Neural progenitor cell (in vitro differentiated cells): ENCODE measurements around the gene C21orf91. TPM values are rescaled to one million over a fixed set of nuclear protein-coding genes. Genes with fewer than 3 reads are reported as not detected.

Experiments
- DNase-seq: peaks from one replicate; pipeline ENCODE4 v3.0.0-alpha.2; 2016; ENCODE audit warnings: low spot score
- H2AFZ ChIP-seq: fragments of 200-600 bp; sonication (generic); replicated peaks from 2 replicates; pipeline ENCODE4 v1.6.1; 2016; ENCODE audit warnings: antibody characterized with exemption
- H3F3A ChIP-seq: fragments of 200-600 bp; sonication (generic); 2 replicates; pipeline ENCODE4 v1.6.1; 2016; ENCODE audit warnings: antibody characterized with exemption, low read depth
- H3K27ac ChIP-seq: fragments of 200-600 bp; sonication (generic); 2 replicates; pipeline ENCODE4 v1.5.1; 2016; ENCODE audit warnings: mild to moderate bottlenecking
- H3K27me3 ChIP-seq: fragments of 200-600 bp; sonication (generic); 2 replicates; pipeline ENCODE4 v1.6.1; 2016; ENCODE audit warnings: mild to moderate bottlenecking, moderate library complexity
- H3K36me3 ChIP-seq: fragments of 200-600 bp; sonication (generic); 2 replicates; pipeline ENCODE4 v1.5.1; 2016
- H3K4me1 ChIP-seq: fragments of 200-600 bp; sonication (generic); 2 replicates; pipeline ENCODE4 v1.6.1; 2016; ENCODE audit warnings: mixed run types
- H3K4me2 ChIP-seq: fragments of 200-600 bp; sonication (generic); 2 replicates; pipeline ENCODE4 v1.6.1; 2016
- H3K4me3 ChIP-seq: fragments of 200-600 bp; sonication (generic); 2 replicates; pipeline ENCODE4 v1.5.1; 2016
- H3K79me2 ChIP-seq: fragments of 200-600 bp; sonication (generic); 2 replicates; pipeline ENCODE4 v1.6.1; 2016; ENCODE audit warnings: low read depth
- H3K9ac ChIP-seq: fragments of 200-600 bp; sonication (generic); 2 replicates; pipeline ENCODE4 v1.6.1; 2016
- H3K9me3 ChIP-seq: fragments of 200-600 bp; sonication (generic); 2 replicates; pipeline ENCODE4 v1.5.1; 2016; ENCODE audit warnings: low read depth
- H4K20me1 ChIP-seq: fragments of 200-600 bp; sonication (generic); 2 replicates; pipeline ENCODE4 v1.6.1; 2016; ENCODE audit warnings: low read depth
- H3K27ac Mint-ChIP-seq: 3 replicates; pipeline ENCODE4 v1.8.0; 2021; ENCODE audit warnings: mixed read lengths
- H3K27me3 Mint-ChIP-seq: 2 replicates; pipeline ENCODE4 v1.8.0; 2022; ENCODE audit warnings: low read depth, mild to moderate bottlenecking, inconsistent platforms, moderate library complexity, mixed read lengths; ENCODE audit not compliant: insufficient read depth
- H3K36me3 Mint-ChIP-seq: 3 replicates; pipeline ENCODE4 v1.8.0; 2021; ENCODE audit warnings: mixed read lengths
- H3K4me1 Mint-ChIP-seq: 3 replicates; pipeline ENCODE4 v1.8.0; 2021; ENCODE audit warnings: mixed read lengths
- H3K4me3 Mint-ChIP-seq: 3 replicates; pipeline ENCODE4 v1.8.0; 2021; ENCODE audit warnings: mild to moderate bottlenecking, moderate library complexity, mixed read lengths
- H3K9me3 Mint-ChIP-seq: 3 replicates; pipeline ENCODE4 v1.8.0; 2020; ENCODE audit warnings: mixed read lengths
- EZH2 ChIP-seq: fragments of 200-600 bp; sonication (generic); IDR thresholded peaks from 2 replicates; pipeline ENCODE4 v1.6.1; 2017; ENCODE audit warnings: antibody characterized with exemption, mild to moderate bottlenecking, moderate library complexity
- EZH2phosphoT487 ChIP-seq: fragments of 200-600 bp; sonication (generic); IDR thresholded peaks from 2 replicates; pipeline ENCODE4 v1.6.1; 2017; ENCODE audit warnings: antibody characterized with exemption
- total RNA-seq: library from RNA; depleted of rRNA; stranded (reverse); fragments of >200 nt; gene quantifications from 2 replicates; pipeline ENCODE4 v1.2.3, GENCODE V29; 2015; ENCODE audit warnings: low replicate concordance
- TF ChIP-seq, protein P1 (sequence below): fragments of 200-600 bp; sonication (generic); IDR thresholded peaks from 2 replicates; pipeline ENCODE4 v1.5.1; 2017; ENCODE audit warnings: antibody characterized with exemption, mild to moderate bottlenecking

The C21orf91 gene
- total RNA-seq, 1 donor from 2014 or later = 59.9 TPM

DNA sequence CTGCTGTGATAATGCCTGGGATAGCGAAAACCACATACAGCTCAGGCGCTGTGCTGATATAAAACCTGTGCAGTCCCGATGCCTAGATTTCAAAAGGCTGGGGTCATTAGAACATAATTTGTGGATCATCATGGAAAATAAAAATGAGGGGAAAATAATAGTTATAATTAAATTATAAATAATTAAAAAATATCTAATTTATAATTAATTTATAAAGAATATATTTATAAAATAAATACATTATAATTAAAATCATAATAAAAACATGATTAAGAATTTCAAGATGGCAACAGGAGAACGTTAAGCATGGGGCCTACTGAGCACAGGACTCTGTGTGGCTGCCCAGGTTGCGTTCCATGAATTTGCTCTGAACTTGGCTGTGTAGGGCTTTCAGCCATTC lies 53.9 kb downstream of the C21orf91 start:
- no peaks in the 10 kb centered on the region for H3K36me3 Mint-ChIP-seq
- no peak overlapping the region for H3K27ac ChIP-seq
- H4K20me1 ChIP-seq = no peaks in the 10 kb centered on the region
- H3F3A ChIP-seq = no peaks in the 10 kb centered on the region
- H3K36me3 ChIP-seq = no peaks in the 10 kb centered on the region
- no peak overlapping the region for H3K27ac Mint-ChIP-seq
- no peaks in the 10 kb centered on the region for H3K27me3 ChIP-seq
- no peak overlapping the region for H2AFZ ChIP-seq
- no peak overlapping the region for H3K9ac ChIP-seq
- no peaks in the 10 kb centered on the region for H3K9me3 Mint-ChIP-seq
- H3K4me2 ChIP-seq = no peak overlapping the region
- no peaks in the 10 kb centered on the region for H3K4me1 ChIP-seq
- H3K4me3 ChIP-seq = no peak overlapping the region
- no peak overlapping the region for H3K4me3 Mint-ChIP-seq
- H3K27me3 Mint-ChIP-seq = no peaks in the 10 kb centered on the region
- no peaks in the 10 kb centered on the region for H3K9me3 ChIP-seq
- H3K79me2 ChIP-seq = no peaks in the 10 kb centered on the region
- no peaks in the 10 kb centered on the region for H3K4me1 Mint-ChIP-seq
- TF ChIP-seq EZH2phosphoT487 = no peak
- TF ChIP-seq, protein P1, sequence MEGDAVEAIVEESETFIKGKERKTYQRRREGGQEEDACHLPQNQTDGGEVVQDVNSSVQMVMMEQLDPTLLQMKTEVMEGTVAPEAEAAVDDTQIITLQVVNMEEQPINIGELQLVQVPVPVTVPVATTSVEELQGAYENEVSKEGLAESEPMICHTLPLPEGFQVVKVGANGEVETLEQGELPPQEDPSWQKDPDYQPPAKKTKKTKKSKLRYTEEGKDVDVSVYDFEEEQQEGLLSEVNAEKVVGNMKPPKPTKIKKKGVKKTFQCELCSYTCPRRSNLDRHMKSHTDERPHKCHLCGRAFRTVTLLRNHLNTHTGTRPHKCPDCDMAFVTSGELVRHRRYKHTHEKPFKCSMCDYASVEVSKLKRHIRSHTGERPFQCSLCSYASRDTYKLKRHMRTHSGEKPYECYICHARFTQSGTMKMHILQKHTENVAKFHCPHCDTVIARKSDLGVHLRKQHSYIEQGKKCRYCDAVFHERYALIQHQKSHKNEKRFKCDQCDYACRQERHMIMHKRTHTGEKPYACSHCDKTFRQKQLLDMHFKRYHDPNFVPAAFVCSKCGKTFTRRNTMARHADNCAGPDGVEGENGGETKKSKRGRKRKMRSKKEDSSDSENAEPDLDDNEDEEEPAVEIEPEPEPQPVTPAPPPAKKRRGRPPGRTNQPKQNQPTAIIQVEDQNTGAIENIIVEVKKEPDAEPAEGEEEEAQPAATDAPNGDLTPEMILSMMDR = no peak
- TF ChIP-seq EZH2 = no peak
- no peak for DNase-seq

DNA sequence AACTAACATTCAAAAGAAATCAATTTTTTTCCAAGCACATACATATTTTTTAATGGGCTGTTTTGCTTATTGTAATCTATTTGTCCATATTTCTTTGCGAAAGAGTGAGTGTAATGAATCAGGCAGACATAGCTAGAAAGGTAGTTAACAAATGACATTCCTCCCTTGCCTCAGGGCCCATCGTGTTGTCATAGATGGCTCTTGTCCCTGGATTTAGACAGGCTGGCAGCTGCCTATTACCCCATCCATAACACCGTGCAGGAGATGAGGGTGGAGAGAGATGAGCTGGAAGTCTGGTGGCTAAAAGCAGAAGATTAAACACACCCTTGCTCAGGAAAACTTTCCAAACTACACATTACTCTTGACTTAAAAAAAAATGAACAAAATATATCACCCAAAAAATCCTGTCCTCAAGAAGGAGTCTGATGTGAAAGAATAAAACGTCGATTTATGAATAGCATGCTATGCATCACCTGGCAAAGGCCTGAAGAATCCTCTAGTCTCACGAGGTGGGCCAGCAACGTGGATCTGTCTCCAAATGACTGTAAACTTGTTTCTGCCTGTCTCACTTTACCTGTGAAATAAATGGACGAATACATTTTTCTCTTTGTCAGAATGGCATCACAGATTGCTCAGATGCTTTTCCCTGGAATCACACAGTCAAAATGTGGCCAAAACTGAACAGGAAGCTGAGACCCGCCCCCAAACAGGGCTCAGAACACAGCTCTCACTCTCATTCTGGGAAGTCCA lies 55.7 kb downstream of the C21orf91 start:
- no peaks in the 10 kb centered on the region for H4K20me1 ChIP-seq
- no peak overlapping the region for H2AFZ ChIP-seq
- Mint-ChIP-seq H3K4me3 (no peak overlapping the region), H3K27ac (no peak overlapping the region), H3K9me3 (no peaks in the 10 kb centered on the region), H3K4me1 (peaks cover 2% of the 10 kb centered on the region), H3K27me3 (peaks cover 3% of the 10 kb centered on the region), H3K36me3 (no peaks in the 10 kb centered on the region)
- H3K27me3 ChIP-seq = no peaks in the 10 kb centered on the region
- DNase-seq = no peak
- no peaks in the 10 kb centered on the region for H3K4me1 ChIP-seq
- H3K4me2 ChIP-seq = no peak overlapping the region
- H3K9ac ChIP-seq = no peak overlapping the region
- no peak overlapping the region for H3K4me3 ChIP-seq
- H3K79me2 ChIP-seq = no peaks in the 10 kb centered on the region
- no peak overlapping the region for H3K27ac ChIP-seq
- H3K36me3 ChIP-seq = no peaks in the 10 kb centered on the region
- no peaks in the 10 kb centered on the region for H3F3A ChIP-seq
- H3K9me3 ChIP-seq = no peaks in the 10 kb centered on the region
- TF ChIP-seq EZH2 (no peak), EZH2phosphoT487 (no peak)
- TF ChIP-seq, protein P1 = no peak

DNA sequence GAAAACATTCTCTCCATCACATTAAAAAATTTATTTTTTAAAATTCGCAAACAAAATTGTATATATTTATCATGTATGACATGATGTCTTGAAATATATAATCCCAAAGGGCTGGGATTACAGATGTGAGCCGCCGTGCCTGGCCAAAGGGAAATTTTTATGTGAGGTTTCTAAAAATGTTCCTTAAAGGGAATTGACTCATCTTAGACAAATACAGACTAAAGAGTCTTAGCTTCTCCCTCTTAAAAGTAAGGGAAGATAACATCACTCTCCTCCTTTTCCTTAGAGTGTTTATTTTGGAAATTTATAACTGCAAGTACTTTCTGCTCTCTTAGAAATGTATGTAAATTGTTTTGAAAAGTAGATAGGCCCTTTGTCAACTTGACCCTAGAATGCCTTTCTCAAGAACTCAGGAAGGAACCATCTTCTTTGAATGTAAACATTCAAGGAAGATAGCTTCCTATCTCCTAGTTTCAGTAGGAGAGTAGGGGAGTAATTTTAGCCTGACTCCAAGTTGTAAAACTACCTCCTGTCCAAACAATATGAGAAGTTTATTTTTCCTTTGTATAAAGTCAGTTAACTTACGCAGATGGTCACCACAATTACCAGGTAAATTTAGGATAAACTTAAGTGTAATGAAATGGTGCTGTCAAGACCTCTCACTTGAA lies 59.5 kb downstream of the C21orf91 start:
- peaks cover 2% of the 10 kb centered on the region for H3K4me1 Mint-ChIP-seq
- TF ChIP-seq EZH2 (no peak), EZH2phosphoT487 (no peak)
- TF ChIP-seq, protein P1 = no peak
- Histone ChIP-seq H2AFZ (no peak overlapping the region), H3K9me3 (no peaks in the 10 kb centered on the region), H3K36me3 (no peaks in the 10 kb centered on the region), H4K20me1 (no peaks in the 10 kb centered on the region), H3K4me3 (no peak overlapping the region), H3K27ac (no peak overlapping the region), H3K27me3 (no peaks in the 10 kb centered on the region), H3K4me1 (no peaks in the 10 kb centered on the region), H3K79me2 (no peaks in the 10 kb centered on the region), H3F3A (no peaks in the 10 kb centered on the region), H3K4me2 (no peak overlapping the region), H3K9ac (no peak overlapping the region)
- H3K27me3 Mint-ChIP-seq = peaks cover 3% of the 10 kb centered on the region
- peaks cover 2% of the 10 kb centered on the region for H3K9me3 Mint-ChIP-seq
- H3K27ac Mint-ChIP-seq = no peak overlapping the region
- H3K4me3 Mint-ChIP-seq = no peak overlapping the region
- no peaks in the 10 kb centered on the region for H3K36me3 Mint-ChIP-seq
- DNase-seq = no peak
